ENCODE data around the gene CUBN.

CUBN gene

GRCh38 chr10:17067376-17068264 lies 62.0 kb downstream of the CUBN start:
- no peak for DNase-seq (ENCODE audit: low read depth)

GRCh38 chr10:17066807-17067206 lies 62.8 kb downstream of the CUBN start:
- no peak for DNase-seq (ENCODE audit: low read depth)

GRCh38 chr10:17066000-17066399 lies 63.6 kb downstream of the CUBN start:
- no peak for DNase-seq (ENCODE audit: low read depth)

- no peak for DNase-seq (ENCODE audit: low read depth)
Measured at GRCh38 chr10:17065273-17065672, 64.3 kb downstream of the CUBN start.

GRCh38 chr10:17064435-17064834 lies 65.2 kb downstream of the CUBN start:
- no peak for DNase-seq (ENCODE audit: low read depth)

- DNase-seq (ENCODE audit: low read depth): no peak
Measured at GRCh38 chr10:17062955-17063484, 66.6 kb downstream of the CUBN start.

- DNase-seq (ENCODE audit: low read depth): no peak
Measured at GRCh38 chr10:17062493-17062892, 67.1 kb downstream of the CUBN start.

GRCh38 chr10:17062009-17062408 lies 67.6 kb downstream of the CUBN start:
- DNase-seq (ENCODE audit: low read depth): no peak

GRCh38 chr10:17061418-17061817 lies 68.2 kb downstream of the CUBN start:
- no peak for DNase-seq (ENCODE audit: low read depth)

- no peak for DNase-seq (ENCODE audit: low read depth)
Measured at GRCh38 chr10:17060289-17060688, 69.3 kb downstream of the CUBN start.

- DNase-seq (ENCODE audit: low read depth): no peak
Measured at GRCh38 chr10:17059197-17059688, 70.4 kb downstream of the CUBN start.

- no peak for DNase-seq (ENCODE audit: low read depth)
Measured at GRCh38 chr10:17058093-17058492, 71.5 kb downstream of the CUBN start.

- DNase-seq (ENCODE audit: low read depth): no peak
Measured at GRCh38 chr10:17056781-17057428, 72.7 kb downstream of the CUBN start.

- no peak for DNase-seq (ENCODE audit: low read depth)
Measured at GRCh38 chr10:17053513-17053912, 76.1 kb downstream of the CUBN start.

GRCh38 chr10:17053061-17053460 lies 76.5 kb downstream of the CUBN start:
- DNase-seq (ENCODE audit: low read depth): no peak

GRCh38 chr10:17051851-17052250 lies 77.8 kb downstream of the CUBN start:
- no peak for DNase-seq (ENCODE audit: low read depth)

- DNase-seq (ENCODE audit: low read depth): no peak
Measured at GRCh38 chr10:17049195-17049594, 80.4 kb downstream of the CUBN start.

GRCh38 chr10:17047908-17048307 lies 81.7 kb downstream of the CUBN start:
- DNase-seq (ENCODE audit: low read depth): no peak

GRCh38 chr10:17046989-17047388 lies 82.6 kb downstream of the CUBN start:
- DNase-seq (ENCODE audit: low read depth): no peak

- no peak for DNase-seq (ENCODE audit: low read depth)
Measured at GRCh38 chr10:17043586-17043985, 86.0 kb downstream of the CUBN start.

- no peak for DNase-seq (ENCODE audit: low read depth)
Measured at GRCh38 chr10:17041626-17042520, 87.7 kb downstream of the CUBN start.

- DNase-seq (ENCODE audit: low read depth): no peak
Measured at GRCh38 chr10:17038627-17039026, 91.0 kb downstream of the CUBN start.

Measured in T-helper 22 cell (primary cell).